Measurements from ENCODE around the gene CEACAM20.
"Not testable (repeated sequence)": the region's sequence is repeated elsewhere in the genome, so short reads cannot be mapped to it uniquely, and the experiment has no call there.

CEACAM20 gene

DNA sequence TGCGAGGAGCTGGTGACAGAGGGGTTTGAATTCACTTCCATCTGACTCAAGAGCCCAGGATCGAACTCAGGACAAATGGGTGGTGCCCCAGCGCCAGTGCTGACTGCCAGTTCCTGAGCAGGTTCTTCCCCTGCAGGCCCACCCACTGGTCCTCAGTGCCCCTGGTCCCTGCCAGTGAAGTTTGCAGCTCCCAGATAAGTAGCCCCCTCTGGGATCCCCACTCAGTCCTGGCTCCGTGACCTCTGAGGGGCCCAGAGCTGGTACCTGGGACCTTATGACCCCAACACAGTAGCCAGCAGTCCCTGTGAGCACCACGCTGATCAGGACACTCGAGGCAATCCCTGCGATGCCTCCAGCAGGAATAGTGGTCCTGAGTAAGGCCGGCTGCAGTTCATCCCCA, 11.3 kb upstream of the CEACAM20 start:
- Histone ChIP-seq H3K4me1 (no peaks in the 10 kb centered on the region), H3K4me3 (ENCODE audit: low read depth, low read length) (no peak overlapping the region), H3K36me3 (no peaks in the 10 kb centered on the region), H3K9me3 (no peaks in the 10 kb centered on the region), H3K27me3 (no peaks in the 10 kb centered on the region)
- no peak for DNase-seq
- no peak for TF ChIP-seq CTCF (IDR thresholded peaks at IDR 0.05; ENCODE audit: low read depth, low read length)

DNA sequence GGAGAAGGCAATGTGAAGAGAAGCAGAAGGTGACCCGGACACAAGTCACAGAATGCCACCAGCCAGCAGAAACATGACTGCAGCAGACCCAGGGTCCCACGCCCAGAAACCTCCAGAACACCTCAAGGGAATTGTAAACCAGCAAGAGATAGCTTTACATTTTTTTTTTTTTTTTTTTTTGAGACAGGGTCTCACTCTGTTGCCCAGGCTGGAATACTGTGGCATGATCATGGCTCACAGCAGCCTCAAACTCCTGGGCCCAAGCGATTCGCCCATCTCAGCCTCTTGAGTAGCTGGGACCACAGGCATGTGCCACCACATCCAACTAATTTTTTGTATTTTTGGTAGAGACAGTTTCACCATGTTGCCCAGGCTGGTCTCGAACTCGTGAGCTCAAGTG, 10.5 kb upstream of the CEACAM20 start:
- no peak overlapping the region for H3K4me3 ChIP-seq (ENCODE audit: low read depth, low read length)
- H3K27me3 ChIP-seq, result no peaks in the 10 kb centered on the region
- no peak for DNase-seq
- H3K4me1 ChIP-seq, result no peaks in the 10 kb centered on the region
- no peaks in the 10 kb centered on the region for H3K9me3 ChIP-seq
- TF ChIP-seq CTCF (IDR thresholded peaks at IDR 0.05; ENCODE audit: low read depth, low read length), result no peak
- H3K36me3 ChIP-seq, result no peaks in the 10 kb centered on the region

- no peaks in the 10 kb centered on the region for H3K36me3 ChIP-seq
- no peak for DNase-seq
- no peak overlapping the region for H3K4me3 ChIP-seq (ENCODE audit: low read depth, low read length)
- TF ChIP-seq CTCF (IDR thresholded peaks at IDR 0.05; ENCODE audit: low read depth, low read length), result no peak
- no peaks in the 10 kb centered on the region for H3K27me3 ChIP-seq
- H3K4me1 ChIP-seq, result no peaks in the 10 kb centered on the region
- no peaks in the 10 kb centered on the region for H3K9me3 ChIP-seq
These were observed 9.9 kb upstream of the CEACAM20 start for GRCh38 chr19:44539236-44539826.

GRCh38 chr19:44535361-44535760, 5.9 kb upstream of the CEACAM20 start:
- not testable (repeated sequence) for H3K4me1 ChIP-seq; H3K4me3 ChIP-seq (ENCODE audit: low read depth, low read length); H3K36me3 ChIP-seq; H3K9me3 ChIP-seq; DNase-seq
- H3K27me3 ChIP-seq, result peaks cover 14% of the 10 kb centered on the region

DNA sequence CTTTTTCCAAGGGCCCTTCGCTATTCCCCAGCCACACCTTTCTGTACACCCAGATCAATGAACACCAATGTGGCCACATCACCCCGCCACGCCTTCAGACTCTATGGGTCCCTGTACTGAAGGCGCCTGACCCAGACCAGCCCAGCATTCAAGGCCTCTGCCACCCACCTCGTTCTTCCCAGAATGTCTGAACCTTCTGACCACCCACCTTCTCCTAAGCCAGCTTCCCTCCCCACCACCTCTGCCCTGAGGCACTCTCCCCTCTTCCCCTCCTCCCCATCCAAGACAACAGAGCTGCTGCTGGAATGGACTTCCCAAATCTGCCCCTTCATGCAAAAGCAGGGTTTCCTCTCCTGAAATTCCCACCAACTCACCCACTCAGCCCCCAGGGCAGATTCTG, 3.3 kb upstream of the CEACAM20 start:
- Histone ChIP-seq H3K4me3 (ENCODE audit: low read depth, low read length) (no peak overlapping the region), H3K27me3 (peaks cover 34% of the 10 kb centered on the region), H3K4me1 (no peaks in the 10 kb centered on the region), H3K9me3 (no peaks in the 10 kb centered on the region; the same call in 1 of the 2 replicates), H3K36me3 (no peaks in the 10 kb centered on the region)
- DNase-seq, result no peak
- no peak for TF ChIP-seq CTCF (IDR thresholded peaks at IDR 0.05; ENCODE audit: low read depth, low read length)

DNA sequence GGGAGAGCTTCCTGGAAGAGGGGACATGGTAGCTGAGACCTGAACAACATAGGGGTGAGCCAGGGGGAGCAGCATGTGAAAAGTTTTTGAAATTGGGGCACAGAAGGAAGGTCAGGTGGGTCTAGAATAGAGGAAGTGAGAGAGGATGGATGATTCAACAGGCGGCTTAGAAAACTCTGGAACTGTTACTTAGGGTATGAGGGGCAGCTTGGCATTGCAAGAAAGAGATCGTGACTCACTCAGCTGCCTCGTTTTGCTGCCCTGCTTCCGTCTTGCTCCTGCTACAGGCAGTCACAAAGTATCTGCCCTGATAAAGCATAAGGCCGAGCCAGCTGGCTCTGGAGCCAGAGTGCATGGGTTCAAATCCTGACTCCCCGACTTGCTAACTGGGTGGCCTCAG, 1.3 kb upstream of the CEACAM20 start:
- H3K4me3 ChIP-seq (ENCODE audit: low read depth, low read length), result no peak overlapping the region
- no peak for DNase-seq
- no peaks in the 10 kb centered on the region for H3K4me1 ChIP-seq
- H3K36me3 ChIP-seq, result no peaks in the 10 kb centered on the region
- no peak for TF ChIP-seq CTCF (IDR thresholded peaks at IDR 0.05; ENCODE audit: low read depth, low read length)
- H3K27me3 ChIP-seq, result peaks cover 36% of the 10 kb centered on the region
- no peaks in the 10 kb centered on the region; the same call in 1 of the 2 replicates for H3K9me3 ChIP-seq

GRCh38 chr19:44527554-44527953, 1.9 kb downstream of the CEACAM20 start:
- no peak for TF ChIP-seq CTCF (IDR thresholded peaks at IDR 0.05; ENCODE audit: low read depth, low read length)
- no peaks in the 10 kb centered on the region for H3K4me1 ChIP-seq
- H3K27me3 ChIP-seq, result peaks cover 45% of the 10 kb centered on the region
- H3K36me3 ChIP-seq, result no peaks in the 10 kb centered on the region
- no peaks in the 10 kb centered on the region; the same call in 1 of the 2 replicates for H3K9me3 ChIP-seq
- no peak overlapping the region for H3K4me3 ChIP-seq (ENCODE audit: low read depth, low read length)
- DNase-seq, result no peak

Data from BE2C (cell line).